PC-3 (cell line): ENCODE measurements around the gene OR2T1. TPM values are rescaled to one million over a fixed set of nuclear protein-coding genes. Genes with fewer than 3 reads are reported as not detected.

Experiments
- ATAC-seq: fragments of 200-7000 bp; cut with Tn5 transposase; 2 replicates; pipeline ENCODE4 v1.9.1; 2020; ENCODE audit warnings: mild to moderate bottlenecking, moderate library complexity
- Bru-seq: library from RNA; stranded (reverse); fragments of 400-500 nt; gene quantifications from one replicate; lab custom pipeline; 2021; lab: Mats Ljungman, UMichigan
- BruChase-seq, 2 experiments: library from RNA; stranded (reverse); fragments of 400-500 nt; gene quantifications; one replicate each; lab custom pipeline; 2021; lab: Mats Ljungman, UMichigan
- BruUV-seq: library from RNA; stranded (reverse); fragments of 400-500 nt; replicated peaks from 2 replicates; lab custom pipeline; 2021; lab: Mats Ljungman, UMichigan
- CTCF ChIA-PET: fragments of 300-600 bp; sonication (Branson Sonifier 250); formaldehyde crosslinking; loops from one replicate; lab custom pipeline; 2022; ENCODE audit warnings: antibody characterized with exemption; lab: Charles Lee
- POLR2A ChIA-PET: fragments of 300-600 bp; sonication (Branson Sonifier 250); formaldehyde crosslinking; loops from one replicate; lab custom pipeline; 2022; ENCODE audit warnings: antibody characterized with exemption; ENCODE audit not compliant: unreplicated experiment; lab: Charles Lee
- DNase-seq: peaks from one replicate; pipeline ENCODE4 v3.0.0-alpha.2; 2015
- H2AFZ ChIP-seq: fragments of 300-600 bp; sonication (generic); 2 replicates; pipeline ENCODE4 v1.6.0; 2016; ENCODE audit warnings: antibody characterized with exemption, low read length
- H3F3A ChIP-seq: fragments of 300-600 bp; sonication (generic); one replicate; pipeline ENCODE4 v1.6.0; 2017; ENCODE audit warnings: antibody characterized with exemption, low read length, control low read depth, mild to moderate bottlenecking; ENCODE audit not compliant: unreplicated experiment
- H3K27ac ChIP-seq: fragments of 300-600 bp; sonication (generic); 2 replicates; pipeline ENCODE4 v1.5.1; 2016; ENCODE audit warnings: mild to moderate bottlenecking, low read length
- H3K27me3 ChIP-seq: fragments of 300-600 bp; sonication (generic); 2 replicates; pipeline ENCODE4 v1.6.1; 2016; ENCODE audit warnings: low read length, mixed read lengths
- H3K36me3 ChIP-seq: fragments of 300-600 bp; sonication (generic); 2 replicates; pipeline ENCODE4 v1.6.1; 2016; ENCODE audit warnings: low read depth, mixed run types, low read length, mixed read lengths
- H3K4me1 ChIP-seq: fragments of 300-600 bp; sonication (generic); 2 replicates; pipeline ENCODE4 v1.5.1; 2016; ENCODE audit warnings: low read length; ENCODE audit not compliant: insufficient read depth
- H3K4me2 ChIP-seq: fragments of 300-600 bp; sonication (generic); 2 replicates; pipeline ENCODE4 v1.6.0; 2016; ENCODE audit warnings: low read length
- H3K4me3 ChIP-seq: fragments of 300-600 bp; sonication (generic); 2 replicates; pipeline ENCODE4 v1.5.1; 2016; ENCODE audit warnings: mild to moderate bottlenecking, low read length, mixed read lengths
- H3K79me2 ChIP-seq: fragments of 300-600 bp; sonication (generic); 2 replicates; pipeline ENCODE4 v1.6.1; 2017; ENCODE audit warnings: low read length, mixed read lengths
- H3K9ac ChIP-seq: fragments of 300-600 bp; sonication (generic); 2 replicates; pipeline ENCODE4 v1.6.0; 2016; ENCODE audit warnings: mild to moderate bottlenecking, low read length
- H3K9me2 ChIP-seq: fragments of 300-600 bp; sonication (generic); replicated peaks from 2 replicates; pipeline ENCODE4 v1.6.1; 2016; ENCODE audit warnings: mixed run types, low read length, mixed read lengths
- H3K9me3 ChIP-seq: fragments of 300-600 bp; sonication (generic); 2 replicates; pipeline ENCODE4 v1.6.1; 2016; ENCODE audit warnings: low read length, mixed read lengths
- H4K20me1 ChIP-seq: fragments of 300-600 bp; sonication (generic); 2 replicates; pipeline ENCODE4 v1.6.1; 2016; ENCODE audit warnings: low read length, mixed read lengths
- CTCF ChIP-seq: fragments of 300-600 bp; sonication (generic); conservative IDR thresholded peaks from 2 replicates; pipeline ENCODE4 v1.5.1; 2017; ENCODE audit warnings: antibody characterized with exemption, low read depth, mild to moderate bottlenecking, low read length
- EZH2 ChIP-seq: fragments of 300-600 bp; sonication (generic); IDR thresholded peaks from one replicate; pipeline ENCODE4 v1.6.1; 2017; ENCODE audit warnings: antibody characterized with exemption, mild to moderate bottlenecking, low read length; ENCODE audit not compliant: unreplicated experiment
- EZH2phosphoT487 ChIP-seq: fragments of 300-600 bp; sonication (generic); IDR thresholded peaks from 2 replicates; pipeline ENCODE4 v1.6.1; 2018; ENCODE audit warnings: mild to moderate bottlenecking, antibody characterized with exemption, low read length, borderline replicate concordance
- intact Hi-C: fragments of 100-400 bp; cut with micrococcal nuclease; formaldehyde crosslinking; loops from 2 replicates; pipeline ENCODE4 v1.9.0; 2023
- long read RNA-seq: library from polyadenylated mRNA; unstranded; transcript quantifications from one replicate; pipeline ENCODE4 v2.0.0, GENCODE V29; 2021; ENCODE audit not compliant: unreplicated experiment
- total RNA-seq: library from RNA; depleted of rRNA; stranded (reverse); fragments of >200 nt; gene quantifications from 2 replicates; pipeline ENCODE4 v1.2.3, GENCODE V29; 2014; rRNA removed

Gene OR2T1, protein sequence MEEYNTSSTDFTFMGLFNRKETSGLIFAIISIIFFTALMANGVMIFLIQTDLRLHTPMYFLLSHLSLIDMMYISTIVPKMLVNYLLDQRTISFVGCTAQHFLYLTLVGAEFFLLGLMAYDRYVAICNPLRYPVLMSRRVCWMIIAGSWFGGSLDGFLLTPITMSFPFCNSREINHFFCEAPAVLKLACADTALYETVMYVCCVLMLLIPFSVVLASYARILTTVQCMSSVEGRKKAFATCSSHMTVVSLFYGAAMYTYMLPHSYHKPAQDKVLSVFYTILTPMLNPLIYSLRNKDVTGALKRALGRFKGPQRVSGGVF
- total RNA-seq (not detected in 2 replicates), Bru-seq, nascent RNA (not detected), BruChase-seq, experiment 1, labeled RNA remaining after a 6-hour chase (not detected), BruChase-seq, experiment 2, labeled RNA remaining after a 2-hour chase (not detected)
- long read RNA-seq: 0 reads

DNA sequence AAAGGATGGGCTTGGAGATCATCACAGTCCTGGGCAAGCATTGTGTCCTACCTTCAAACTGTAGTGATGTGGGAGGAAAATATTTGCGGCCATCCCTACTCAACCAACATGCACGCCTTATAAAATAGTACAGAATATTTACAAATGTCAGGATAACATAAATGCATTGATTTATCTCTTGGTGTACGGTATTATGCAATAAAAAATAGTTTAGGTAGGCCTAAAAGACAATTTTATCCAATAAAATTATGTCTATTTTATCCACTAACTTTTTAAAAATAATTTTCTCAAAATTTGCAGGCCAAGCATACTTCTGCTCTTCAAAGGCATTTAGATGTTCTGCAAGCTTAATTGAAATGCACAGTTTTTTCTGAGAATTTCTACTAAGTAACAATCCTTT is at the start of gene OR2T1:
OR2T1 (plus strand) TSS at position 301 of the 400 bp plus-strand sequence. CDS start 3,100 bp downstream, outside the sequence.
- no peak within 1 kb of the TSS for H3K4me3 ChIP-seq
- no peaks in the 10 kb centered on the region for H3K4me1 ChIP-seq
- no peak within 1 kb of the TSS for H2AFZ ChIP-seq
- H3K9me2 ChIP-seq: no peaks in the 10 kb centered on the region
- no peaks in the 10 kb centered on the region for H4K20me1 ChIP-seq
- no peak for TF ChIP-seq CTCF
- no peak for TF ChIP-seq EZH2
- TF ChIP-seq EZH2phosphoT487: no peak
- H3K9me3 ChIP-seq: 0 out of 2 replicates have a peak, but pooled peaks cover 6% of the 10 kb centered on the region
- H3K27me3 ChIP-seq: peaks cover 13% of the 10 kb centered on the region; the same call in 1 of the 2 replicates
- BruUV-seq: no TSS peak
- intact Hi-C loops: no loop called here
- no peaks in the 10 kb centered on the region for H3K36me3 ChIP-seq
- no peak within 1 kb of the TSS for H3K9ac ChIP-seq
- ATAC-seq: no peak
- DNase-seq: no peak
- ChIA-PET CTCF (interaction anchor here (0.6 kb wide), 1 partner anchor 38 kb away, joined by 3 read pairs; no protein-coding TSS in a partner anchor), POLR2A (no interaction called here)
- no peaks in the 10 kb centered on the region for H3F3A ChIP-seq
- H3K79me2 ChIP-seq: no peaks in the 10 kb centered on the region
- H3K27ac ChIP-seq: no peak within 1 kb of the TSS
- no peak within 1 kb of the TSS for H3K4me2 ChIP-seq

- no peak for DNase-seq
- no peak for TF ChIP-seq CTCF
- no peak for TF ChIP-seq EZH2
- TF ChIP-seq EZH2phosphoT487: no peak
- Histone ChIP-seq H3K36me3 (no peaks in the 10 kb centered on the region), H3K27me3 (peaks cover 28% of the 10 kb centered on the region), H3K4me1 (no peaks in the 10 kb centered on the region), H2AFZ (no peak overlapping the region), H4K20me1 (no peaks in the 10 kb centered on the region), H3K9me2 (no peaks in the 10 kb centered on the region), H3K9ac (no peak overlapping the region), H3K4me3 (no peak overlapping the region), H3K9me3 (peaks cover 1% of the 10 kb centered on the region; the same call in 1 of the 2 replicates), H3K27ac (no peak overlapping the region), H3F3A (no peaks in the 10 kb centered on the region), H3K79me2 (no peaks in the 10 kb centered on the region), H3K4me2 (no peak overlapping the region)
- ChIA-PET POLR2A (no interaction called here), CTCF (no interaction called here)
- intact Hi-C loops: no loop called here
- BruUV-seq: no TSS peak
- no peak for ATAC-seq
Measured at GRCh38 chr1:248359415-248359814, 43.4 kb upstream of the OR2T1 start.
